RCC 7860 (cell line): Measurements from ENCODE around the gene PTPRN2.

Source experiments
- DNase-seq: peaks from one replicate; pipeline ENCODE4 v3.0.0-alpha.2; 2015; ENCODE audit warnings: low spot score
- FAIRE-seq: peaks from 2 replicates; lab custom pipeline; 2012; peaks lifted over from hg19 to GRCh38; lab: Jason Lieb, UNC

Gene PTPRN2

DNA sequence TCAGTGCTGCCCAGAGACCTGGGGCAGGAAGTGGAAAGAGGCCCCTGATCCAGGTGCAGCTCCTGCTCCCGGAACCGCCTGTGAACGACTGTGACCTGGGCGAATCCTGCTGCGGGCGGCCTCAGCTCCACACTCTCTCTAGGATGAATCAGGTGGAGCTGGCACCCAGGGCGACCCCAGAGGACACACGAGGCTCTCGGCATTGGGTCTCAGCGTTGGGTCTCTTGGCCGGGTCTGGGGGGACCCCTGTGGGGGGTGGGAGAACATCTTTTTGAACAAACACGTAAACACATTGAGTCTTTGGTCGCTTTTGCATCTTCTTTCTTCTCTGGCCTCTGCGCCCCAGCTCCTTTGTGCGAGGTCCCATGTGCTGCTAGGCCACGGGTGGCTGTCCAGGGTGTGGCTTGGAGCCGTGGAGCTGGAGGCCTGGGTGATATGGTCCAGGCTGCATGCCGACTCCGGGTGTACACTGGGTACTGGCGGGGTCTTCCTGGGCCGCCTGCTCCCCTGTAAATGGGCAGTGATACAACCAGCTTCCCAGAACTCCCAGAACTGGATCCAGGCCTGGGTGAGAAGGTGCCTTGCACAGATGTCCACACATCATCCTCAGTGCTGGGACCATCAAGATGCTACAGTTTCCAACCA lies 815.0 kb downstream of the PTPRN2 start:
- DNase-seq (no peak), FAIRE-seq (no peak)

DNA sequence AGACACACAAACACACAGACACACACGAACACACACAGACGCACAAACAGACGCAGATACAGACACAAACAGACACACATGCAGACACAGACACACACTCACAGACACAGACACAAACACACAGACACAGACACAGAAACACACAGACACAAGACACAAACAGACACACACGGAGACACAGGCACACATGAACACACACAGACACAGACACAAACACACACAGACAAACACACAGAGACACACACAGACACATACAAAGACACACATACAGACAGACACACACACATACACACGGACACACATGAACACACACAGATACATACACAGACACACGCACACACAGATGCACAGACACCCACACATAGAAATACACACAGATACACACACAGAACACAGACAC lies 815.9 kb downstream of the PTPRN2 start:
- DNase-seq (no peak), FAIRE-seq (no peak)

DNA sequence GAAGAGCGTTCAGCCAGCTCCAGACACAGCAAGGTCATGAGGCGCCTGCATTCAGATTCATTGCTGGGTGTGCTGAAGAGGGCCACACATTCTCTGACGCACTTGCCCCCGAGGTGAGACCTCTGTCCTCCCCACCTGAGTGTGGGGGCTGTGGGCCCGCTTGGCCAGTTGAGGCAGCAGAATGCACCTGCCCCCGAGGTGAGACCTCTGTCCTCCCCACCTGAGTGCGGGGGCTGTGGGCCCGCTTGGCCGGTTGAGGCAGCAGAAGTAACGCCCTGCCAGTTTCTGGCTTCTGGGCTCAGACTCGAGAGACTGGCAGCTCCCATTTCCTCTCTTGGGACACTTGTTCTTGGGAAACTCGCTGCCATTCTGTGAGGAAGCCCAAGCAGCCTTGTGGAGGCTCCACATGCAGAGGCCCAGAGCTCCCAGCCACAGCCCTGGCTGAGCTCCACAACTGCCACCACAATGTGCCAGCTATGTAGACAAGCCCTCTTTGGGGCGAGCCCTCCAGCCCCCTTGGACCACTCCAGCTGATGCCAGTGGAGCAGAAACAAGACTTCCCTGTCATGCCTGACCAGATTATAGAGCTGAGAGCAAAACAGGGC lies 816.8 kb downstream of the PTPRN2 start:
- no peak for FAIRE-seq
- no peak for DNase-seq

DNA sequence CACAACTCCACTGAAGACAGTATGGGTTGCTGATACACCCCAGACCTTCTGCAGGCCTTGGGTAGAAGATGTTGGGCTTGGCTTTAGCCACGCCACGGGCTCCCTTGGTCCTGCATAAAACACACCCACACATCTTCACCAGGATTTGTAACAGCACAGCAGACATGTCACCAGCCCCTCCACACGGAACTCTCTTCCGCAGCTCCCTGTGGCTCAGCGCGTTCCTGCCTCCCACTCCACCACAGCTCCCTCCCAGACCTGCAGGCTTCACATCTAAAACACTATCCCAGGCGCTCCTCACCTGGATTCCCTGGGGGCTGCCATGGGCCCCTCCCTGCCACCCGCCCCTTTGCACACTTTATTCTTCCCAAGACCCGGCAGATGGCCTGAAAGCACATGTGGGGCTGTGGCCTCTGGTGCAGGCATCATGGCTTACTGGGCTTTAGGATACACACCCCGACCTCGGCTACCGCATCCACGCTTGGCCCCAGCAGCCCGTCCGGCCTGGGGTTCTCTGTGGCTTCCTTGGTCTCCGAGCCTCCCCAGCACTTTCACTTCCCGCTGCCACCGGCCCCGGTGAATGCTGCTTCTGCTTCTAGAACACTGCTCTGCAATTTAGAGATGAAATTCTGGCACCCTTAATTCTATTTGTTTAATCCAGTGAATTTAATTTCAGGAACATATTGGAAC lies 818.0 kb downstream of the PTPRN2 start:
- DNase-seq = no peak
- no peak for FAIRE-seq

DNA sequence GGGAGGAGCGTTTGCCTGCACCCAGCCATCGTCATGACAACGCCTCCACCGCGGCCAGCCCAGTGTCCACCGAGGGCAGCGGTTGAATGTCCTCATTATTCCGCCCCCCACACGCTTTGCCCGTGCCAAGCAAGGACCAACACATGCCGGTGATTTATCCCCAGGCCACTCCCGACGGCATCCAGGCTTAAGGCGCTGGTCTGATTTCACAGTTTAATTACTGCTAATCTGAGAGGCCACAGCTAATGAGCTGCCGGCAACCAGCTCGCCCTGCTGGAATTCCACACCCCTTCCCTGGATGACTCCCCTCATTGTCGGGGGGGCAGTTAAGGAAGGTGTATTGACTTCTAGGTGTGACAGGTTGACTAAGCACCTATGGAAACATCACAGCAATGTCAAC lies 818.5 kb downstream of the PTPRN2 start:
- FAIRE-seq = no peak

DNA sequence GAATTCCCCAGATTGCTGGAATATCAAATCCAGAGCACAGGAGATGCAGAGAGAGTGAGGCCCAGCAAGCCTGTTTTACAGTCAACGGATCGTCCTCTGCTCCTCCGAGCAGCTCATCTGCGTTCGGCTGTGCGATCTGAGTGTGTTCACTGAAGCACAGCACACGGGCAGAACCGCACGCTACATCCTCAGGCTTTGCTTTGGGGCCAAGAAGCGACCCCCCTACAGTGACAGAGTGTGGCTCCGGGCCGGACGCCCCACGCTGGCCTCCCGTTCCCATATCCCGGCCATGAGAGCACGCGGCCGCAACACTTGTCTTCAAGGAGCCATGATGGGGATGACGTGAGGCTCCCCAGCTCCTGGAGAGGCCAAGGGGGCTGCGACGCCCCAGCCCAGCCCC lies 819.4 kb downstream of the PTPRN2 start:
- FAIRE-seq (no peak), DNase-seq (no peak)

More for the DNA sequence above, 818.5 kb downstream of the PTPRN2 start:
- DNase-seq = no peak

DNA sequence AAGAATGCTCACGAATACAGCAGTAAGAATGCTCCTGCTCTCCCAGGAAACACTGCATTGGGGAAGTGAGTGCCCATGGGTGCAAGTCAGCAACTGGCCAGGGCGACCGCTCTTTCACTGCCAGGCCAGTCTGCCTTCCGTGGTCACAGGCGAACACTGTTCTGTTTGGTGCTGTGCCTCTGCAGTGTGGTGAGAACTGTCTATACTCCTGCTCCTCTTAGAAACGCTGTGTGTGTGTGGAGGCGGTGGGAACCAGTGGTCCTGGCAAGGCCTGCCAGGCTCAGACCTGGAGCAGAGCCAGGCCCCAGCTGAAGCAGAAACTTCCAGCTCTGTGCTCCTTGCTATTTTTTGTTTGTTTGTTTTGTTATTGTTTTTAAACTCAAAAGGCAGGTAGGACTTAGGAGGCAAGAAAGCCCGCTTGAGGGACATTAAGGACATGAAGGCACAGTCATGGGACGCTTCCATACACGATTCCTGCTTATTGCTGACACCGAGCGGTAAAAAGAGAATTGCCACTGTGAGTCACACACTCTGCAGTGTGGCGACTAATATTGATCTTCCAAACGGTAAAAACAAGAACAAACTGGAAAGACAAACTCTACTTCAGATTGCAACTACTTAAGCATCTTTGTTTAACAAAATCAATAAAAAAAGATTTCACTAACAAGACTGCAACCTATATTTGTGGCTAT lies 820.0 kb downstream of the PTPRN2 start:
- no peak for DNase-seq
- no peak for FAIRE-seq

DNA sequence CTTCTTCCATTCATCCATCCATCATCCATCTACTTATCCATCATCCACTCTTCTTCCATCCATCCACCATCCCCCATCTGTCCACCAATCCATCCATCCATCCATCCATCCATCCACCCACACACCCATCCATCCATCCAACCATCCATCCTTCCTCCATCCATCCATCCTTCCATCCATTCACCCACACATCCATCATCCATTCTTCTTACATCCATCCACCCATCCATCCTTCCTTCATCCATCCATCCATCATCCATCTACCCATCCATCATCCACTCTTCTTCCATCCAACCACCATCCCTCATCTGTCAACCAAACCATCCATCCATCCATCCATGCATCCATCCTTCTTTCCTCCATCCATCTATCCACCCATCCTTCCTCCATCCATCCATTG lies 821.5 kb downstream of the PTPRN2 start:
- DNase-seq = no peak

DNA sequence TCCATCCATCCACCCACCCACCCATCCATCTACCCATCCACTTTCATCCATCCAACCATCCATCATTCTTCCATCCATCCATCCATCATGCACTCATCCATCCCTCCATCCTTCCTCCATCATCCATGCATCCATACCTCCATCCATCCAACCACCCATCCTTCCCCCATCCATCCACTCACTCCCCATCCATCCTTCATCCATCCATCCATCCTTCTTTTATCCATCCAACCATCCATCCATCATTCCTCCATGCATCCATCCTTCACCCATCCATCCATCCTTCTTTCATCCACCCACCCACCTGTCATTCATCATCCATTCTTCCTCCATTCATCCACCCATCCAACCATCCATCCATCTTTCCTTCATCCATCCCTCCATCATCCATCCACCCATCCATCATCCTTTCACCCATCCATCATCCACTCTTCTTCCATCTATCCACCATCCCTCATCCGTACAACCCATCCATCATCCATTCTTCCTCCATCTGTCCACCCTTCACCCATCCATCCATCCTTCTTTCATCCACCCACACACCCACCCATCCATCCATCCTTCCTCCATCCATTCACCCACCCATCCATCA lies 822.6 kb downstream of the PTPRN2 start:
- DNase-seq = no peak
- FAIRE-seq = no peak

More for the DNA sequence above, 821.5 kb downstream of the PTPRN2 start:
- FAIRE-seq = no peak

DNA sequence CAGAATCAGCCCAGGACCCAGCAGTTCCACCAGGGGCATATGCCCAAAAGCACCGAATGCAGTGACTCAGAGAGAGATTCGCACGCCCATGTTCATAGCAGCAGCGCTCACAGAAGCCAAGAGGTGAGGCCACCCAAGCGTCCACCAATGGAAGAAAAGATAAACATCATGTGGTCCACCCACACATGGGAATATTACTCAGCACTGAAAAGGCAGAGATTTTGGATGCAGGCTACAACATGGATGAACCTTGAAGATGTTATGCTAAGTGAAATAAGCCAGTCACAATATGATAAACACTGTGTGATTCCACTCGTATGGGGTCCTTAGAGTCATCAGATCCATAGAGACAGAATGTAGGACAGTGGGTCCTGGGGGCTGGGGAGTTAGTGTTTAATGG lies 823.4 kb downstream of the PTPRN2 start:
- no peak for DNase-seq
- FAIRE-seq = no peak

DNA sequence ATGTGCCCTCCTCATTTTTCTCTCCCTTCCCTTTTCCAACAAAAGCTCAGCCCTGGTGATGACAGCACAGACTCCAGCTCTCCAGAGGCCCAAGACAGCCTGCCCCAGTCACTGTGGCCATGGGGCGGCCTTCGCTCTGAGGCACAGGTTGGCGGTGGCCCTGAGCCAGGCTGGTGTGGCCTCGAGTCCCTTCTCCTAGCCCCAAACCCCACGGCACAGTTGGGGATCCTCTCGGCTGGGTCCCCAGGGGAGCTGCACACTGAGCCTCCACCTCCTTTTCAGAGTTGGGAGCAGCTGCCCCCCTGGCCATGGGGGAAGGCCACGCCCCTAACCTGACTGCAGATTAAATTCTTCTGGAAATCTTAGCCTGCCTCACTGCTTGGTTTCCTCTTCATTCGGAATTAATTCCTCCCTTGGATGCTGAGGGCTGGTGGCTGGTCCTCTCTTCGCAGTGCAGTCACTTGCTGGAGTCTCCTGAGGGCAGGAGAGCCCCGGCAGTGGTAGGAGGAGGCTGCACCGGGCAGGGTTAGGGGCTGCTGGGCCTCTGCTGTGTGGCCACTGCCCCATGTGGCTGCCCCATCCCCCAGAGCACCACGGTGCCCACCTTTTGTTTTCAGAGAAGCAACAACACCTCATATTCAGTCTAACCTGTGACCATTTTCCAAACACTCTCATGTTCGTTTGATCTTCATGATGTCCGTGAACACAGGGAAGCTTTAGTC lies 824.2 kb downstream of the PTPRN2 start:
- no peak for DNase-seq
- no peak for FAIRE-seq

DNA sequence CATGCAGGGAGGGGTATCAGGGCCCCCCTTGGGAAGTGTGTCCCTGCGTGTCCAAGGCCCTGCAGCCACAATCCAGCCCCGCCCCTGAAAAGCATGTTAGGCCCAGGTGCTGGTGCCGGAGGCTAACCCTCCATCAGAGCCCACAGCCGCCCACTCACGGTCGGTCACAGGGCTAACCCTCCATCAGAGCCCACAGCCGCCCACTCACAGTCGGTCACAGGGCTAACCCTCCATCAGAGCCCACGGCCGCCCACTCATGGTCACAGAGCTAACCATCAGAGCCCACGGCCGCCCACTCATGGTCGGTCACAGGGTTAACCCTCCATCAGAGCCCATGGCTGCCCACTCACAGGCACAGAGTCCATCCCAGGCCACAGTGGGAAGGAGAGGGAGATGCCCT lies 824.8 kb downstream of the PTPRN2 start:
- no peak for FAIRE-seq

DNA sequence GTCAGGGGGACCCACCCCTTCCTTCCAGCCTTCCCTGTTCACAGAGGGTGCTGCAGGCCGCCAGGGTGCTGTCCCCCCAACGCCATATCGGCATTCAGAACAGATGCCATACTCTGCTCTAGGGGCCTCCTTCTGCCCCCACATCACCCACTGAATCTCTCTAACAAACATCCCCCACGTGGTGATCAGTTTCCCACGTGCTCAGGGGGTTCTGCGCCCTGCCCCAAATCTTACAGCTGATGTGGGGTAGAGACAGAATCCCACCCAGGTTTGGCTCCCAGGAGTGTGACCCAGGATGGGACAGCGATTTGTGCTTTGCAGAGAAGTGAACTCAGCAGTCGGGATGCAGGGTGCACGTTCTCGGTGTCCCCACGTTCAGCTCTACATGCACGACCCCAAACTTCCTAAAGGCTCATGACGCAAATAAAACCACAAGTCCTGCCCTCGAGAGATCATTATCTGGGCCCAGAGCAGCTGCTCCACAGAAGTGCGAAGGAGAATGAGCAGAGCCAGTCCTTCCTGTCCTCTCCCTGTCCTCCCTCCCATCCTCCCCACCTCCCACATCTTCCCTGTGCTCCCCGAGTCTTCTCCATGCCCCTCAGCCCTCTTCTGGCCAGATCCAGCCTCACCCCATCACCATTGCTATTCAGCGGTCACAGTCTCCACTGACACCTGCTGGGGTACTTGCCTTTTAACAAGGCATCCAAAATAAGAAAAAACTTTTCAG lies 827.5 kb downstream of the PTPRN2 start:
- FAIRE-seq (no peak), DNase-seq (no peak)

More for the DNA sequence above, 824.8 kb downstream of the PTPRN2 start:
- no peak for DNase-seq

DNA sequence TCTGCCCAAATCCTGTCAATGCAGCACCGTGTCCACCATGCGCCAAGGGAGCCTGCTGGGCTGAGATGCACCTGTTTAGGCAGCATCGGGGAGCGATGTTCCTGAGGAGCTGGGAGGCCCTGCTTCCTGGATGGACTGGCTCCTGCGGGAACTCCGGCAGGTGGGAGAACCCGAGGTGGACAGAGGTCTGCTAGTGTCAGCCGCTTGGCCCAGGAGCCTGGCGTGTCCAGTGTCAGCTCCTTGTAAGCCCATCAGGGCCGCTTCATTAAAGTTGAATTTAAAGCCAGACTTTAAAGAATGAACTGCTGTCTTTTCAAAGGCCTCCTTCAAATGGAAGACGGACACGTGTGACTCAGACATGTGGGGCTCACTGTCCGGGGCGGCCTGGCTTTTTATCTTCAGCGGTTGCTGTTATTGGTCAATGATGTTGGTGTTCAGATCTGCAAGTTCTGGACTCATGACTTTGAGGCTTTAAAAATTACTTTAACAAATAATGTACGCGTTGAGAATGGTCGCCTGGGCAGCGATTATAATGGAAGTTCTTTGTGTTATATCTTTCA lies 828.3 kb downstream of the PTPRN2 start:
- FAIRE-seq (no peak), DNase-seq (no peak)

DNA sequence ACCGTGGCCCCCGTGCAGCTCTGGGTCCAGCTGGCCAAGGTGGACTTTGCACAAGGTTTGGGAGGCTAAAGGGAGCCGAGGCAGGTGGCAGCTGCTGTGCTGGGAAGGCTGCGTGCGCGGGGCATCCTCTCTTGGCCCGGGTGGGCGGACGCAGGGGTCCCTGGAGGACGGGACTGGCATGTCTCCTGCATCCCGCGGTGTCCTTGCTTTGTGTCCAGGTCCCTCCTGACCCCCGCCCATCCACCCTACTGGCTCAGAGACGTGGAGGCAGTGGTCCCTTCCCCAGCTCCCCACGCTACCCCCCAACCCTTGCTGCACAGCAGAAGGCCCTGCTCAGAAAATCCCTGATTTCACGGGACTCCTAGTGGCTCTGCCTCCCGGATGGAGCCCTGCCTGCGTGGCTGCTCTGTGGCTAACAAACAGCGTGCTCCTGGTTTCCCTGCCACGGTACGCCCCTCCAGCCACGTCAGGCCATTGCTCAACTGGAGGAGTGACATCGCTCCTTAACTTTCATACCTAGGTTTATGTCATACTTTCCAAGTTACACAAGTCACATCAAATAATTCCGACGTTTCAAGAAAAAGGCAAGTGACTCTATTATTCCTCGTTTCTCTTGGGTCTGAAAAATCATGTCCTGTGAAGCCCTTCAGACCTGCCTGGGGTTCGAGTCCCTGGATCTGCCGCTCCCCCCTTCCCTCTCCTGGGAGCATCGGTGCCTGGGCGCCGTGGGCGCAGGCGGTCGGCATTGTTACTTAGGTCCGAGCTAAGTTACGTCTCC lies 829.0 kb downstream of the PTPRN2 start:
- no peak for DNase-seq
- no peak for FAIRE-seq

DNA sequence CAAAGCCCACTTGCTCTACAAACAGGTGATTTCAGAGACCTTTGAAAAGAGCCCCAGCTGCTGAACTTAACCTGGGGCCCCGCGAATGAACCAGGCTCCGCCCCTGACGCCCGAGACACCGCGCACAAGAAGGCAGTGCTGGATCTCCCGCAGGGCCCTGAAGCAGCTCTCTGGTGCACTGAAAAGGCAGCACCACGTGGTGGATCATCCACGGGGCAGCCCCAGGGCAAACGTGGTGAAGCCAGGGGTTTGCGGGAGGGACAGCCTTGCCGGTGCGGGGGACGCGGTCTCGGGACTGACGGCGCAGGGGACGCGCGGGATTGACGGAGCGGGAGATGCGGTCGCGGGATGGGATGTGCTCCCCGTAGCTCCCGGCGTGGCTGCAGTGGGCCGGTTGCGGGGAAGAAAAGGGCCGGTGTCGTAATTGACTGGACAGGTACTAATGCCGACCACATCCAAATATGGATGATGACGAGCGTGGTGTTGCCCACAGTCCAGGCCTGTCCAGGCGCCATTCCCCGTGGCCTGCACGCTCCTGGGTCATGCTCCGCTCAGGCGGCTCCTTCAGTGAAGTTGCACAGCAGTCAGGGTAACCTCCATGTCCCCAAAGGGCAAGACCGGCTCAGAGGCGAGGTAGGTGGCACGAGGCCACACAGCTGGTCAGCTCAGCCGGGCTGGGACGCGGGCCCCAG lies 829.7 kb downstream of the PTPRN2 start:
- DNase-seq (no peak), FAIRE-seq (no peak)

DNA sequence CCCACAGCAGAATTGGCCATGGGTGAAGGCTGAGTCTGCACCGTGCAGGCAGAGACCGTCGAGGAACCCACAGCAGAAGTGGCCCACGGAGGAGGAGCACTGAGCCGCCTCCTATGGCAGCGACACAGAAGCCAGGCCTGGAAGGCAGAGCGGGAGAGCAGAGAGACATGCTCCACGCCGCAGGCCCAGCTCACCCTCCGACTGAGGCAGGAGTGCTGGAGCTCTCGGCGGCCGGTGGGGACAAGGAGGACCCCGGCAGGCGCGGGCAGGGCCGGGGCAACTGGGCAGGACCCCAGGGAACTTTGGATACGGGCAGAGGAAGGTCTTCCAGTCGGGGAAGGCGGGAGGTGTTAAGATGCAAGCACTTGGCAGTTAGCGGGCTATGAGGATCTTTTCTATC lies 830.4 kb downstream of the PTPRN2 start:
- FAIRE-seq = no peak

DNA sequence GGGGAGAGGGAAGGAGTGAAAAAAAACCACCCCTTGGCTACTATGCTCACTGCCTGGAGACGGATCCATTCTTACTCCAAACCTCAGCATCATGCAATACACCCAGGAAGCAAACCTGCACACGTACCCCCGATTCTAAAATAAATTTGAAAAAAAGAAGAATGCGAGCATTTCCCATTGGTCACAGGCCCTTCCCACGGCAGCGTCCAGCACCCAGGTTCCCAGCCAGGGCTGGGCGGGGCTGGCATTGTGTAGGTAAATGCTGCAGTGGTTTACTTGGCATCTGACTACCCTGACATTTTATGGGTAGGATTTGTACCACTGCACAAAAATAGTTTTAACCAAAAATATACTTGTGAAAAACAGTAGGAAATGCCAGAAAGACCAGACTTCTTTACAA lies 831.9 kb downstream of the PTPRN2 start:
- DNase-seq (no peak), FAIRE-seq (no peak)

More for the DNA sequence above, 830.4 kb downstream of the PTPRN2 start:
- no peak for DNase-seq
